ENCODE measurements around the gene ACSL3. TPM values are rescaled to one million over a fixed set of nuclear protein-coding genes. Genes with fewer than 3 reads are reported as not detected.

The ACSL3 gene
- total RNA-seq, 4 donors from 2014 or later = 42.4 to 72.2 (median 62.2) TPM

- ATAC-seq (ENCODE audit: low FRiP score) (peak; percentile 60), DNase-seq (ENCODE audit: low spot score) (no peak)
- TF ChIP-seq CTCF (IDR thresholded peaks at IDR 0.05) = no peak
Measured at GRCh38 chr2:222959358-222959757, 98.5 kb downstream of the ACSL3 start.

- ATAC-seq (ENCODE audit: low FRiP score) = no peak
Measured at GRCh38 chr2:222960126-222960525, 99.3 kb downstream of the ACSL3 start.

GRCh38 chr2:222963641-222964040 is 102.8 kb downstream of the ACSL3 start:
- DNase-seq (ENCODE audit: low spot score) (no peak), ATAC-seq (ENCODE audit: low FRiP score) (no peak)
- no peak for TF ChIP-seq CTCF (IDR thresholded peaks at IDR 0.05)

More at GRCh38 chr2:222960126-222960525, 99.3 kb downstream of the ACSL3 start:
- TF ChIP-seq CTCF (IDR thresholded peaks at IDR 0.05) = no peak
- no peak for DNase-seq (ENCODE audit: low spot score)

GRCh38 chr2:222964376-222965031 is 103.7 kb downstream of the ACSL3 start:
- no peak for DNase-seq (ENCODE audit: low spot score)
- TF ChIP-seq CTCF (IDR thresholded peaks at IDR 0.05) = no peak
- no peak for ATAC-seq (ENCODE audit: low FRiP score)

- DNase-seq (ENCODE audit: low spot score) (no peak), ATAC-seq (ENCODE audit: low FRiP score) (no peak)
- TF ChIP-seq CTCF (IDR thresholded peaks at IDR 0.05) = no peak
Measured at GRCh38 chr2:222965555-222965954, 104.7 kb downstream of the ACSL3 start.

- no peak for DNase-seq (ENCODE audit: low spot score)
- TF ChIP-seq CTCF (IDR thresholded peaks at IDR 0.05) = no peak
- no peak for ATAC-seq (ENCODE audit: low FRiP score)
Measured at GRCh38 chr2:222968550-222969155, 107.8 kb downstream of the ACSL3 start.

- DNase-seq (ENCODE audit: low spot score) (no peak), ATAC-seq (ENCODE audit: low FRiP score) (no peak)
- no peak for TF ChIP-seq CTCF (IDR thresholded peaks at IDR 0.05)
Measured at GRCh38 chr2:222969491-222969890, 108.7 kb downstream of the ACSL3 start.
